ENCODE measurements around the gene MCRS1.

Gene MCRS1

DNA sequence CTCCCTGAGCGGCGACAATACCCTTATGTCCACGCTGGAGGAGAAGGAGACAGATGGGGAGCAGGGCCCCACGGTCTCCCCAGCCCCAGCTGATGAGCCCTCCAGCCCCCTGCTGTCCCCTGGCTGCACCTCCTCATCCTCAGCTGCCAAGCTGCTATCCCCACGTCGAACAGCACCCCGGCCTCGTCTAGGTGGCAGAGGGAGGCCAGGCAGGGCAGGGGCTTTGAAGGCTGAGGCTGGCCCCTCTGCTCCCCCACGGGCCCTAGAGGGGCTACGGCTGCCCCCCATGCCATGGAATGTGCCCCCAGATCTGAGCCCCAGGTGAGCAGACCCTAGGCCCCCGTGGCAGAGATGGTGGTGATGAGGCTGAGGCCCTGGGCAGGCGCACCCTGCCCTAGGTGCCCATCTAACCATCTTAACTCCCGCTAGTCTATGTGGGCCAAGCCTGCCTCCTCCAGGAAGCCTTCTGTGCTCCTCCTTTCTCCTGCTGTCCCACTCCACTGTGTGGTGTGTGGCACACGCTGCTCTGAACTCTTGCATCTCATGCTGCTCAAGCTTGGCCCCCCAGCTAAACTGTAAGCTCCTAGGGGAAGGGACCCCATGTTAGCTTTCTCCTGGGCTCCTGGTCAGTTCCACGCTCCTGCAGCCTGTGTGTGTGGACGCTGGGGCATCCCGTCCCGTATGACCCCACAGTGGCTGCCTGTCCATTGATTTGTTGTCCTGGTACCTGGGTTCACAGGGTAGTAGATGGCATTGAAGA, 12.1 kb downstream of the MCRS1 start:
- no peak for DNase-seq

DNA sequence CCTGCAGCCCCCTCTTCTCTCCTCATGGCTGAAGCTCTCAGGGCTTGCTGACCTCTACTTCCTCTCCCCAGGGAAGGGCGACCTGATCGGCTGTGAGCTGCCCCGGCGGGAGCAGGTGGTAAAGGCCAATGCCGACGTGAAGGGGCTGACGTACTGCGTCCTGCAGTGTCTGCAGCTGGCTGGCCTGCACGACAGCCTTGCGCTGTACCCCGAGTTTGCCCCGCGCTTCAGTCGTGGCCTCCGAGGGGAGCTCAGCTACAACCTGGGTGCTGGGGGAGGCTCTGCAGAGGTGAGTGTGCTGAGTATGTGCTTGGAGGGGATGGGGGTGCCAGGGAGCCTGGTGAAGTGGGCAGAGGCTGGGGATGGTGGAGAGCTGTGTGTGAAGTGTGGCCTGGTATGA, 13.7 kb downstream of the MCRS1 start:
- DNase-seq, result no peak

DNA sequence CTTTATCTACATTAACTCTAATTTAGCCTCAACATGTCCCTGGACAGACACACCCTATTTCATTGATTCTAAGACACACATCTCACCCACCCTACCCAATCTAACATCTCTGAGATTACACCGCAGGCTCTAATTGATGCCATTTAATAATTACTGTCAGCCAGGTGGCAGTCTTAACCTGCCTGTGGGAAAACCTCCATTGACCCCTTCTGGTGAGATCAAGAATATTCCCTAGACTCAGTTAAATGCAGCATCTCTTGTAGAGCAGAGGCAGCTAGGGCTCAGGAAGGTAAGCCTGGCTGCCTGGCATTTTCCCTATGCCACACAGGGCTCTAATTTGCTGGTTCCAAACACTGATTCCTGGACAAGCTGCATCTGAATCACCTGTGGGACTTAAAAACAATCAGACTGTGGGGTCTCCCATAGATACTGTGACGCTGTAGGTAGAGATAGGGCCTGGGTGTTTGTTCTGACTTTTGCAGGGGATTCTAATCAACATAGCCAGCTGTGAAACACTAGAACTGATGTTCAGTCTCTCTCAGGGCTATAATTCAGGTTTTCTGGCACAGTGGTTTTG, 14.3 kb downstream of the MCRS1 start:
- peak; percentile 69 for DNase-seq

DNA sequence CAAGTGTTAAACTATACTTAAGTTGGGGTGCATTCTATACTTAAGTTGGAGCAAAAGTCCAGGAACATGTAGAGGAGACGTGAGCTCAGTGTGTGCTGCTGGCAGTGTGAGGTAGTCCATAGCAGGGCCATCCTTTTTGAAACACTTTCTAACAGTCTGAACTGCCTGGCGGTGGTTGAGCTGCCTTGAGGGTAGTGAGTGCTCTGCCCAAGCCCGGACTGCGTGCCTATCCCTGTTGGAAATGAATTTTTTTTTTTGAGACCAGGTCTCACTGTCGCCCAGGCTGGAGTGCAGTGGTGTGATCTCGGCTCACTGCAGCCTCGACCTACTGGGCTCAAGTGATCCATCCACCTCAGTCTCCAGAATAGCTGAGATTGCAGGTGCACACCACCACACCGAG, 15.0 kb downstream of the MCRS1 start:
- no peak for DNase-seq

DNA sequence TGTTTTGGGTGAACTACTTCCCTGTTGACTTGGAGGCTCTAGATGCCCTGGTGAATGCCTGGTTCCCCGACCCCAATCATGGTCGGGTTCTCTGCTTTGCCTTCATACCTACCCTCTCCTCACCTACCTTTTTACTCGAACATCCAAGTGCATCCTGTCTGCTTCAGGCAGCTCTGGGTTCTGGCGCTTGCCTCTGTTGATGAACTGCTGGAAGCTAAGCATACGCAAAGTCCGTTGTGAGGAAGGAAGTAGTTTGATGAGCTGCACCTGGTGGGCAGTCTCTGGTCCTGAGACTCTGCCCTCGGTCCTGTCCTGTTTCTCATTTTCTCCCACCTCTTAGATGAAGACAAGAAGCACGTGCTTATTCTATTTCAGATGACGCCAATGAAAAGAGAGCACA, 15.5 kb downstream of the MCRS1 start:
- no peak for DNase-seq

DNA sequence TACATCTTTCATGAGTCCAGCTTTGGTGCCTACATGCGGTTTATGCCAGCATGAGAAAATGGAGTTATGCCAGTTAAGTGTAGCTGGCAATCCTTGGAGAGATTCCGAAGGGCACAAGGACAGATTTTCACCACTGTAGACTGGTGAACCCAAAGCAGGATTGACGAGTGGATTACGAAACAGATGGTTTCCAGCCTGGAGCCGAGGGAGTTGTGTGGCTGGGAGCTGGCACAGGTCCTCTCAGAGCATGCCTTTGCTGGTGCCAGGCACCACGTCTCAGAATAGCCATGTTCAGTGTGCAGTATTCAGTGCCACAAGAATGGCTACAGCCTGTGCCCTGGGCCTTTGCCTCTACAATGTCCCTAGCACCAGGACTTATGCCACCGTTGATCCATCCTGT, 15.9 kb downstream of the MCRS1 start:
- DNase-seq, result no peak

DNA sequence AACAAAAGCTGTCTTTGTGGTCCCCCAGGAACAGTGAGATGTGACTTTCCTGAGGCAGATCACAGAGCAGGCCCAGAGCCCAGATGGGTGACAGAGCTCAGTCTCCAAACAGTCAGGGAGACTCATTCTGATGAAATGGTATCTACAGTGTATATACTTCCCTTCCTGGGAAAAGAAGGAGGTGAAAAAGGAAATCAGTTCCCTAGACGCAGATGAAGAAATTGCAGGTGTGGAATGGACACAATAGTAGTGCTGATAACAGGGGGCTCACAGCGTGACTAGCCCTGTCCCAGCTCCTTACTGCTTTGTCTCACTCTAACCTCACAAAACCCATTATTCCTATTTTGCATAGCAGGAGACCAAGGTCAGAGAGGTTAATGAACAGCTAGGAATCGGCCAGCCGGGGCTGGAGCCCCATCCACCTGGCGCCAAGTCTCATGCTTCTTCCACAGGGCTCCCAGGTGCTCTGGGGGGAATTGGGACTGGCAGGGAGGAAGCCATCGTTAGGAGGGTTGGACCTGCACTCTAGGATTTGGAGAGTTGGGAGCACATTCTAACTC, 17.2 kb downstream of the MCRS1 start:
- no peak for DNase-seq

DNA sequence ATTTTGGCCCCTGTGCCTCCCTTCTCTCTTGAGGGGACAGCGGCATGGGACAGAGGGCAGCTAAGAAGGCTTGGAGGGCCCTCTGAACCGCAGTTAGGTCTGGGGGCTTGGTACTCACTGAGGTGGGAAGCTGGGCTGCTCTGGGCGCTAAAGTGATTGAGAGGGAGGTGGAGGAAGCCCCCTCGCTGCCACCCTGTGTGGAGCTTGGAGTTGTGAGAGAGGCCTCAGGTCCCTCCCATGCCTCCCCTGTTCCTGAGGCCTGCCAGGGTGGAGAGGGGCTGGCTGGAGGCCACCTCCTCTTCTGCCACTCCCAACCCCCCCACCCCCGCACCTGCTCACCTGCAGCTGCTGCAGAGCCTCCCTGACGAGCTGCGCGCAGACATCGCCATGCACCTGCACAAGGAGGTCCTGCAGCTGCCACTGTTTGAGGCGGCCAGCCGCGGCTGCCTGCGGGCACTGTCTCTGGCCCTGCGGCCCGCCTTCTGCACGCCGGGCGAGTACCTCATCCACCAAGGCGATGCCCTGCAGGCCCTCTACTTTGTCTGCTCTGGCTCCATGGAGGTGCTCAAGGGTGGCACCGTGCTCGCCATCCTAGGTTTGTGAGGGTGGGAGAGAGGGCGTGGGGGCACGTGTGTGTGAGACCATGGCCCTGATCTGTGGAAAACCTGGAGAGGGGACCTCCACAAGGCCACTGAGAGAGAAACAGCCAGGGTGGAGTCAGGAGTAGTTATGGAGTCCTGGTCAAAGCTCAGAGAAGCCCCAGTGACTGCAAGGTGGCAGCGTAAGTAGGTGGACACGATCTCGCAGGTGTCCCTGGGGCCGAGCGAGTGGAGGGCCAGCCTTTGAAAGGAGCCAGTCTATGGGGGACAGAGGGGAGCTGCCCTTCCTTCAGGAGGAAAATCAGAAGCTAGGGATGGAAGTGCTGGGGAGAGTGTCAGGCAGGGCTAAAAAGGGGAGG, 17.9 kb downstream of the MCRS1 start:
- no peak for DNase-seq

DNA sequence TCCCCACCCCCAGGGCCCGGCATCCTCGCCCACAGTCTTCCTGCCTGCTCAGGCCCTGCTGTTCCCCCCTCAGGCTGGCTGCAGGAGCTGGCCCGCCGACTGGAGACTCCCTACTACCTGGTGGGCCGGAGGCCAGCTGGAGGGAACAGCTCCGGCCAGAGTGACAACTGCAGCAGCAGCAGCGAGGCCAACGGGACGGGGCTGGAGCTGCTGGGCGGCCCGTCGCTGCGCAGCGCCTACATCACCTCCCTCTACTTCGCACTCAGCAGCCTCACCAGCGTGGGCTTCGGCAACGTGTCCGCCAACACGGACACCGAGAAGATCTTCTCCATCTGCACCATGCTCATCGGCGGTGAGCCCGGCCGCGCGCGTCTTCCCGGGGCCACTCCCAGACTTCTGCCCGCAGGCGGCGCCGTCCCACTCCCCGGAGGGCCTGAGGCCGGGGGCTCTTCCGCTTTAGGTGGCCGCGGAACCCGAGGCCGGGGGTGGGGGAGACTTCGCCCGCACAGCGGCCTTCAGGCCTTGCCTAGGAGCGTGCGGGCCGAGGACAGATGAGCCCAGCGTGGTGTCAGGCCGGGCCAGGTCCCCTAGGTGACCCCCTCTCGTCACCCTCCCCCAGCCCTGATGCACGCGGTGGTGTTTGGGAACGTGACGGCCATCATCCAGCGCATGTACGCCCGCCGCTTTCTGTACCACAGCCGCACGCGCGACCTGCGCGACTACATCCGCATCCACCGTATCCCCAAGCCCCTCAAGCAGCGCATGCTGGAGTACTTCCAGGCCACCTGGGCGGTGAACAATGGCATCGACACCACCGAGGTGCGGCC, 18.9 kb downstream of the MCRS1 start:
- DNase-seq, result peak; percentile 19

DNA sequence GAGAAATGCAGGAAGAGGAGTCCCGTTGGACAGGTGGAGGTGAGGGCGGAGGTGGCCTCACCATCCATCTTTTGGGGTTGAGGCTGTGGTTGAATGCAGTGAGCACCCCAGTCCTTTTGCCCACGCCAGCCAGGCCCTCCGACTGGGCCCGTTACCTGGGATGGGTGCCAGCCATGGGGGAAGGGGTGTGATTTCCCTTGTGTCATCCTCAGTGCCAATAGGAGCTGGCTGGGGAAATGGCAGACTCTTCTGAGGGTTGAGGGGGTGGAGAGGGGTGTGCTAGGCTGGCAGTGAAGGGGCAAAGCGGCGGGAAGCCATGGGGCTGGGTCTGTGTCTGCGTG, 19.5 kb downstream of the MCRS1 start:
- DNase-seq, result no peak

DNA sequence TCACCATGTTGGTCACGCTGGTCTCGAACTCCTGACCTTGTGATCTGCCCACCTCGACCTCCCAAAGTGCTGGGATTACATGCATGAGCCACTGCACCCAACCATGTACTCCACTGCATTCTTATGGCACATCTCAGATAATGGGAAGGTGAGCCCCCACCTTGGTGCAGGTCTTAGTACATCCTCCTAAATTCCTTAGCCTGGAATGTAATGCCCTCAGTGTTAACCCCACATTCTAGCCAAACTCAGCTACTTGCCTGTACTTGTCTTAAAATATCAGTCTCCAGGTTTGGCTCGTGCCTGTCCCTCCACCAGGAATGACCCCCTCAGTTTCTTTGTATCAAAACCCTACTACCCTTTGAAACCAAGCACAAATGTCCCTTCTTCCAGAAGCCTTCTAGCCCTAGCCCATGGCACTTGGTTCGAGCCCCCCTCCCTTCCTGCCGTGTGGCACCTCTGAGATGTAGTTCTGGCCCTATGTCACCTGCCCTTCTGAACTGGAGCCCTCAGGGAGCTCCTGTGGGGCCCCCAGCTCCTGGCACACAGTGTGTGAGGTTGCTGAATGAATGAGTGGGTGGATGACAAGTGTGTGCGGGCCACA, 20.8 kb downstream of the MCRS1 start:
- no peak for DNase-seq

DNA sequence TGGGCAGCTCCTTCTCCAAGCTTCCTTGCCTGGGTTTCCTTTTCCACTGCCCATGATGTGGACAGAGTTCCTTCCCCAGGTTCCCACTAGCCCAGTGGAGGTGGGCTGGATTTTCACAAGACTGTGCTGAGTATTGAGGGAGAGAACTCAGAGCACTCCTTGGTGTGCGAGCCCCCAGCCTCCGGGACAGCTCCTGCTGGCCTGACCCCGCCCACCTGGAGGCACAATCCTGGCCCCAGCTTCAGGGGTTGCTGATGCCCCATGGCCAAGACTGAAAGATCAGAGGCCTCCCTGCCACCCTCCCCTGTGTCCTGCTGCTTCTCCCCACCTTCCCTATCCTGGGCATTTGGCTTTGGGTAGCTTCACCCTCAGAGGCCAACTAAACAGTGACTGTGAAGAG, 21.5 kb downstream of the MCRS1 start:
- no peak for DNase-seq

DNA sequence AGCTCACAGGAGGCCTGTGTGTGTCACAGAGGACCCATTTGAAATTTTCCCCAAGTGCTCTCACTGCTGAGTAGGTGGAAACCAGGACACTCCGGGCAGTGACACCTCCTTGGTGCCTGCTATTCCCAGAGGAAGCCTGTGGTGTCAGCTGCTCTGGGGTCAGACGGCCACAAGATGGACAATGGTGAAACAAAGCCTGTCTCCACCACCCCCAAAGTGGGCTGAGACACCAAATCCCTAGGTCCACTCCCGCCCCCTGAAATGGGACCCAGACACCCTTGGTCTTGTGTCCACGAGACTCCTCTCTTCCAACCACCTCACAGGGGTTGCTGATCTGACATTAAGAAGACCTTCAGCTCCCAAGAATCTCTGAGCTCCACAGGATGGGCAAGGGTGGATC, 22.1 kb downstream of the MCRS1 start:
- no peak for DNase-seq

DNA sequence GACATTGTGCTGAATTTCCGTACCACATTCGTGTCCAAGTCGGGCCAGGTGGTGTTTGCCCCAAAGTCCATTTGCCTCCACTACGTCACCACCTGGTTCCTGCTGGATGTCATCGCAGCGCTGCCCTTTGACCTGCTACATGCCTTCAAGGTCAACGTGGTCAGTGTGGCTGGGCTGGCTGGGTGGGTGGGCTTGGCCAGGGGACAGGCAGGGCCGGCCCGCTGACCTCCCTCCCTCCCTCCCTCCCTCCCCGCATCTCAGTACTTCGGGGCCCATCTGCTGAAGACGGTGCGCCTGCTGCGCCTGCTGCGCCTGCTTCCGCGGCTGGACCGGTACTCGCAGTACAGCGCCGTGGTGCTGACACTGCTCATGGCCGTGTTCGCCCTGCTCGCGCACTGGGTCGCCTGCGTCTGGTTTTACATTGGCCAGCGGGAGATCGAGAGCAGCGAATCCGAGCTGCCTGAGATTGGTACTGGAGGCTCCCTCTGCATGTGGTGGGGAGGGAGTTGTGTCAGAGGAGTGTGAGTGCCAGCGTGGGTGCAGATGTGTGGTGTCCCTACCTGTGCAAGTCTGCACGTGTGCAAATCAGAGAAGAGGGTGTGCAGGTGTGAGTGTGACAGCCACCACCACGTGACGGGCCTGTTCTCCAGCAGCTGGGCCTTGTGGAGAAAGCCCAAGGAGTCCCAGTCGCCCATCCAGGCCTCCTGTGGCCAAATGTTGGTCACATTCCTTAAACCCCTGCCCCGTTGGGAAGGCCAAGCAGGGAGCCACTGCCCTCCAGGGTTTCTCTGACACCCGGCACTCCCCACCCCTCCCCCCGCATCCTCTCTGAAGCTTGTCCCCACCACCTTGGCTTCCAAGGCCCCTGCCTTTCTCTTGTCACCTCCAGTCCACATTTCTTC, 23.8 kb downstream of the MCRS1 start:
- DNase-seq, result no peak

DNA sequence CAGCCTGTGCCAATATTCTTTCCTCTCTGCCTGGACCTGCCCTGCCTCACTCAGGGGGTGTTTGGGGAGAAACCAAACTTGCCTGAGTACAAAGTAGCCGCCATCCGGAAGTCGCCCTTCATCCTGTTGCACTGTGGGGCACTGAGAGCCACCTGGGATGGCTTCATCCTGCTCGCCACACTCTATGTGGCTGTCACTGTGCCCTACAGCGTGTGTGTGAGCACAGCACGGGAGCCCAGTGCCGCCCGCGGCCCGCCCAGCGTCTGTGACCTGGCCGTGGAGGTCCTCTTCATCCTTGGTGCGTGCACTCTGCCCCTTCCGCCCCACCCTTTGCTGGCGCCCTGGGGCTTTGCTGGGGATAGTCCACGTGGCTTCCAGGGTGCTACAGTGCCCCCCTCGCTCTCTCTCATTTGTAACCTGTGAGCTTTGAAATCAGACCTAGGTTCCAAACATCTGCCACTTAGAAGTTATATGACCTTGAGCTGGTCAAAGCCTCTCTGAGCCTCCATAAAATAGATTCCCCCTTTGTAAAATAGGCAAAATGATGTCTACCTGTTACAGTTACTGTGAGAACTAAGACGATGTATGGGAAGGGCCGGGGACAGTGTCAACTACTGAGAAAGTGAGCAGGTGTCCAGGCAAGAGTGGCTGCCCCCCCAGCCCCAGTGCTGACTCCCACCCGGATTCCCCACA, 24.6 kb downstream of the MCRS1 start:
- DNase-seq, result no peak

DNA sequence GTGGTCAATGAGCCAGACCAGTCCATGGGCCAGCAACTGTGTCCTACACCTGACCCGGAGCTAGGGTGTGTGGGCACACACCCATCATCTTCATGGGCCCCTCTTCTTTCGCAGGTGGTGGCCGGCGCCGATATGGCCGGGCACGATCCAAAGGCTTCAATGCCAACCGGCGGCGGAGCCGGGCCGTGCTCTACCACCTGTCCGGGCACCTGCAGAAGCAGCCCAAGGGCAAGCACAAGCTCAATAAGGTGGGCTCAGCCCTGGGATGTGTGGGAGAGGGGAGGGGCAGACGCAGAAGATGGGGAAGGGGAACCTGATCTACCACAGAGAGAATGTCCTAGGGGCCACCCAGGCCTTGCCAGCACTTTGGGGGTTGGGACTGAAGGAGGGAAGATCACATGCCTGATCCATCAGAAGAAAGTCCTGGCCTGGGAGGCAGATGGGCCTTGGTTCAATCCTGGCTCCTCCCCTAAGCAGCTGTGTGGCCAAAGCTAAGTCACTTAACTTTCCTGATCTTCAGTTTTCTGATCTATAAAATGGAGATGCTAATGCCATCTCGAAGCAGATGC, 25.3 kb downstream of the MCRS1 start:
- no peak for DNase-seq

DNA sequence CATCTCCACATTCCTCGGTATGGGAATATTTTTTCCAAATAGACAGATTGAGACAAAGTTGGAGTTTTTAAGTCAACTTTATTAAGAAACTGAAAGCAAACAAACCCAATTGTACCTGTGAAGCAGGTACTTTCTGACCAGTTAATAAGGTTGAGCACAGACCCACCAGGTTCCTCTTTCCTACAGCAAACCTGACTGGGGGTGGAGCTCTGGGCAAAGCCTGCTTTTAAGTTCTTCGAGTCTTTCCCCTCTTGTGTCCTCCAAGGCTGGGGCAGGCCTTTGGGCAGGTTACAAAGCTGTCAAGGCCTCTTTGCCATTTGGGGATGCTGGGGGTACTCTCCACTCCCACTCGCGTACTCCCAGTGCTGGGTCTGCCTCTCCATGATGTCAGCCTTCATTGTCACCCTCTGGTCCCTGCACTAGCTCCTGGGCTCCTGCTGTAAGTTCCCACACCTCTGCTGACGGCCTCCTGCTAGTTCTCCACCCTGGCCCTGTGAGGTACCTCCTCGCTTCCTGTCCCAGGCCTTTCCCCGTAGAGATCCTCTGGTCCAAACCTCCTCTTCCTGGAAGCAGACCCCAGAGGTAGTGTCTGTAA, 25.9 kb downstream of the MCRS1 start:
- no peak for DNase-seq

DNA sequence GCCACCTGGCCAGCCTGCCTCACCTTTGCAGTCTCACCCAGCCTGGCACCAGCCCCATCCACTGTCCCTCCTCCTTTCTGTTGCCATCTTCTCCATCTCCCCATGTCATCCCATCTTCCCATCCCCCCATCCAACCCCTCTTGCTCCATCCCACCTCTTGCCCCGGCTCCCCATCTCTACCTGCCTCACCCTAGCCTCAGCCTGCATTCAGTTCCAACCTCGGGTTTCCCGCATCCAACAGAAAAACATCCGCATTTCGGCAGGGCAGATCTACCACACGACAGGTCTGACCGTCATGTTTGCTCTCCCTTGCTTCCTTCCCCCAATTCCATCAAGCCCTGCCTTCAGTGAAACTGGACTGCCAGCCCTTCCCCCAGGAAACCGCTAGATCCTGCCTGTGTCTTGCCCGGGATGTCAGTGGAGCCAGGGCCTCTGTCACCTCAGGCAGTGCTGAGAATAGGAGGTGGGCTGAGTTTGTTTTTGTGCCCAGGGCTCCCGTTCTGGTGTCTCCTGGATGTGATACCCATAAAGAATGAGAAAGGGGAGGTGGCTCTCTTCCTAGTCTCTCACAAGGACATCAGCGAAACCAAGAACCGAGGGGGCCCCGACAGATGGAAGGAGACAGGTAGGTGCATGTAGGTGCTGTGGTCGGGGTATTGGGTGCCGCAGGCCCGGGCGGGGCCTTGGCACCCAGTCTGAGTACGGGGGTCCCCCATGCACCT, 26.6 kb downstream of the MCRS1 start:
- DNase-seq, result no peak
